Endothelial cell of hepatic sinusoid (primary cell): ENCODE results near the gene EIF5AL1.
"Not testable (repeated sequence)": the region's sequence is repeated elsewhere in the genome, so short reads cannot be mapped to it uniquely, and the experiment has no call there.

Source experiments
- in situ Hi-C: cut with HindIII; loops from 2 replicates; pipeline ENCODE4 v1.10.0; 2017; ENCODE audit warnings: low sequenced_read_pairs

EIF5AL1 gene

GRCh38 chr10:79555354-79556309, 43.3 kb downstream of the EIF5AL1 start:
- in situ Hi-C loops, result no loop called here

GRCh38 chr10:79556961-79557360, 44.6 kb downstream of the EIF5AL1 start:
- in situ Hi-C loops, result not testable (repeated sequence)

GRCh38 chr10:79559726-79560125, 47.4 kb downstream of the EIF5AL1 start:
- in situ Hi-C loops, result no loop called here

GRCh38 chr10:79560160-79560709, 47.9 kb downstream of the EIF5AL1 start, which contains the start of gene SFTPA2:
Gene SFTPA2 (minus strand): TSS chr10:79560407. CDS start chr10:79559483, 924 bp downstream.
- in situ Hi-C loops, result no loop called here

- in situ Hi-C loops, result no loop called here
Measured at GRCh38 chr10:79561257-79561656, 48.9 kb downstream of the EIF5AL1 start.

- in situ Hi-C loops, result no loop called here
Measured at GRCh38 chr10:79562135-79562756, 49.9 kb downstream of the EIF5AL1 start.

GRCh38 chr10:79563426-79563825, 51.1 kb downstream of the EIF5AL1 start:
- in situ Hi-C loops, result no loop called here
